RWPE1 (cell line): Measurements from ENCODE around the gene EVI5.
A peak's percentile ranks its signal among the peaks of the same experiment; 100 is the strongest.

ENCODE experiments used
- CTCF ChIA-PET: fragments of 350-600 bp; sonication (Branson Sonifier 250); formaldehyde crosslinking; extraction: SDS; loops from one replicate; lab custom pipeline; 2021; lab: Yijun Ruan, JAX
- POLR2A ChIA-PET: fragments of 400-600 bp; formaldehyde crosslinking; extraction: SDS; loops from one replicate; lab custom pipeline; 2020; ENCODE audit warnings: antibody characterized with exemption; ENCODE audit not compliant: low non-redundant PET; lab: Yijun Ruan, JAX
- DNase-seq: peaks from one replicate; pipeline ENCODE4 v3.0.0; 2012; ENCODE audit warnings: low spot score
- H3K27ac ChIP-seq: fragments of 450-650 bp; 2 replicates; pipeline ENCODE4 v1.5.1; 2017
- CTCF ChIP-seq: fragments of 450-650 bp; conservative IDR thresholded peaks from 2 replicates; pipeline ENCODE4 v1.5.1; 2017; ENCODE audit warnings: low read depth, mild to moderate bottlenecking

The EVI5 gene

GRCh38 chr1:92784639-92785500, at the start of gene EVI5:
Gene EVI5, minus strand, starts transcription at chr1:92785108. Its CDS starts 48,562 bp downstream, at chr1:92736546.
- H3K27ac ChIP-seq: peak within 1 kb of the TSS; percentile 97
- peak; percentile 91 for DNase-seq
- no peak for TF ChIP-seq CTCF
- ChIA-PET CTCF (interaction anchor here (0.6 kb wide), 1 partner anchor 26 kb away, joined by 4 read pairs; no protein-coding TSS in a partner anchor), POLR2A (interaction anchor here (1.1 kb wide), 1 partner anchor 47 kb away, joined by 4 read pairs; the partner anchor contains the start of gene RPL5)

GRCh38 chr1:92834617-92835016, 49.7 kb upstream of the EVI5 start:
- no peak for TF ChIP-seq CTCF
- no peak overlapping the region for H3K27ac ChIP-seq
- POLR2A ChIA-PET: no interaction called here
- no peak for DNase-seq
- CTCF ChIA-PET: no interaction called here

GRCh38 chr1:92833840-92834239, 48.9 kb upstream of the EVI5 start:
- TF ChIP-seq CTCF: no peak
- no peak for DNase-seq
- ChIA-PET POLR2A (no interaction called here), CTCF (interaction anchor here (0.6 kb wide), 1 partner anchor 88 kb away, joined by 4 read pairs; no protein-coding TSS in a partner anchor)
- H3K27ac ChIP-seq: peak overlapping the region; percentile 52; the same call in 1 of the 2 replicates

GRCh38 chr1:92832537-92833114, 47.7 kb upstream of the EVI5 start:
- POLR2A ChIA-PET: interaction anchor here (1.0 kb wide), 1 partner anchor 16 kb away, joined by 5 read pairs; no protein-coding TSS in a partner anchor
- CTCF ChIA-PET: interaction anchor here (0.6 kb wide), 1 partner anchor 27 kb away, joined by 4 read pairs; no protein-coding TSS in a partner anchor

DNA sequence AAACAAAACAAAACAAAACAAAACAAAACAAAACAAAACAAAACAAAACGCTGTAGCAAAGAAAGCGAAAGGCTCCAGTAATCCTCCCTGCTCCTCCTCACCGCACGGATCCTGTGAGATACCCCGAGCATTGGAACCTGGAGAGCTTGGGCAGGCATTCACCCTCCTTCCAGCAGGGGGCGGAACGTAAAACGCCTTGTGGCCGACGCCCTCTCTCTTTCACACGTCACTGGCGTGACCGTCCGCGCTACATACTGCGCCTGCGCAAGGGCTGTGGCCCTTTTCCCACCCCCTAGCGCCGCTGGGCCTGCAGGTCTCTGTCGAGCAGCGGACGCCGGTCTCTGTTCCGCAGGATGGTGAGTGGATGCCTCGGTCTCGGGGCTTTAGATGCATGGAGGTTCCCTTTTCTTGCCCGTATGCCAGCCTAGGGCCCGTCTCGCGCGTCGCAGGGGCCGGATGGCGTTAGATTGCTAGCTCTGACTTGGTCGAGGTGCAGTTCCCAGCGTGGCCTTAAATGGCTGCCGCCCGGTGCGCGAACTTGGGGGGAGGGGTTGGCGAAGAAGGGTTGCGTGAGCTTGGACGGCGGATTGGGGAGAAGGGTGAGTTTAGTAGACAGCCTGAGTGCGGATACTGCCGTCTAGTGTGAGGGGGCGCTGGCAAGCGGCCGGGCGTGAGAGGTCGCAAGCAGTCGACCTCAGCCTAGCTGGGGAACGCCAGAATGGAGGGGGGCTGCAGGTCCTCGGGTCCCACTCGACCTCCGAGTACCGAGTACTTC, 47.0 kb upstream of the EVI5 start, which contains the start of gene RPL5:
RPL5 (plus strand) TSS at position 279 of the 775 bp plus-strand sequence; CDS start at position 354, 75 bp downstream.
- POLR2A ChIA-PET: interaction anchor here (0.6 to 1.0 kb wide), 8 partner anchors 16 to 130 kb away, joined by 3 to 5 read pairs (median 4); partner anchors contain the start of gene EVI5
- DNase-seq: peak; percentile 97
- H3K27ac ChIP-seq: peak within 1 kb of the TSS; percentile 82

More at GRCh38 chr1:92832537-92833114, 47.7 kb upstream of the EVI5 start:
- no peak for TF ChIP-seq CTCF
- no peak for DNase-seq
- peak overlapping the region; percentile 82 for H3K27ac ChIP-seq

More for the DNA sequence above, 47.0 kb upstream of the EVI5 start, which contains the start of gene RPL5:
- CTCF ChIA-PET: interaction anchor here (0.5 to 1.0 kb wide), 6 partner anchors 13 to 350 kb away, joined by 3 to 4 read pairs (median 3); no protein-coding TSS in a partner anchor
- TF ChIP-seq CTCF: peak; percentile 93
